ENCODE results near the gene BSN.

BSN gene

DNA sequence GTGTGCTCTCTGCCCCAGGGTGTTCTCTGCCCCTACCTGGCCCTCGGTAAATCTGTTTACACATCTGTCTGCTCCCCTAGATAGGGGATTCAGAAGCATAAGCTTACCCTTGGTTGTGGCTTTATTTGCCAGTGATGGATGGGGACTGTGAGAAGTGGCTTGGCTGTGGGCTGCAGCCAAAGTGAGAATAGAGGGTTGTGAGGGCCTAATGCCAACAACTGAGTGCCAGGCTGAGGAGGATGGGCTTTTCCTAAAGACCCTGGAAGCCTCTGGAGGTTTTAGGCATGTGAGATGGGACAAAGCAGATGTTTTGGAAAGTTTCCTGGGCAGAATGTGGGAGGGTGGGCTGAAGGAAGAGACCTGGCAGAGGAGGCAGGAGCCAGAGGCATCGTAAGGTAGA is 104.4 kb downstream of the BSN start:
- Histone ChIP-seq H2AFZ (ENCODE audit: low read depth, low read length) (no peak overlapping the region), H2BK120ac (ENCODE audit: low read depth, low read length) (no peak overlapping the region), H3K27ac (ENCODE audit: low read length, poor library complexity, severe bottlenecking) (no peak overlapping the region), H2AK5ac (ENCODE audit: low read length, severe bottlenecking) (no peak overlapping the region), H3K4me3 (ENCODE audit: insufficient read depth in 1 of 2, low read depth in 1 of 2, low read length in 2 of 2) (no peak overlapping the region), H4K8ac (ENCODE audit: low read length) (no peak overlapping the region), H3K18ac (ENCODE audit: low read depth in 1 of 2, low read length in 2 of 2) (no peak overlapping the region), H2BK5ac (ENCODE audit: low read depth, low read length, poor library complexity, severe bottlenecking) (no peak overlapping the region), H3K4me2 (ENCODE audit: low read length, poor library complexity, severe bottlenecking) (no peak overlapping the region), H3K4ac (ENCODE audit: low read depth in 1 of 2, low read length in 2 of 2) (no peak overlapping the region), H3K9me3 (ENCODE audit: control insufficient read depth, low read length) (no peaks in the 10 kb centered on the region), H3K23ac (ENCODE audit: low read length in 2 of 2) (no peak overlapping the region), H3K27me3 (ENCODE audit: control insufficient read depth in 1 of 2, insufficient read depth in 1 of 2, low read length in 2 of 2) (peaks cover 4 to 76% of the 10 kb centered on the region in 2 experiments), H3K14ac (ENCODE audit: low read length in 2 of 2) (no peak overlapping the region), H3K4me1 (ENCODE audit: control insufficient read depth, insufficient read depth, low read depth, low read length) (peaks cover 2% of the 10 kb centered on the region), H3K9ac (ENCODE audit: low read length) (no peak overlapping the region), H4K91ac (ENCODE audit: low read length) (no peak overlapping the region), H3K36me3 (ENCODE audit: control insufficient read depth in 1 of 2, insufficient read depth in 2 of 2, low read depth in 1 of 2, low read length in 2 of 2) (no peaks in the 10 kb centered on the region), H2BK12ac (ENCODE audit: low read length in 2 of 2) (no peak overlapping the region), H2BK15ac (ENCODE audit: low read depth, poor library complexity, severe bottlenecking) (no peak overlapping the region), H3K79me1 (replicated peaks; ENCODE audit: low read length, poor library complexity, severe bottlenecking) (no peaks in the 10 kb centered on the region)
- DNase-seq, result no peak
- WGBS, result 86% methylated on average over 2 of the region's 2 CpGs

DNA sequence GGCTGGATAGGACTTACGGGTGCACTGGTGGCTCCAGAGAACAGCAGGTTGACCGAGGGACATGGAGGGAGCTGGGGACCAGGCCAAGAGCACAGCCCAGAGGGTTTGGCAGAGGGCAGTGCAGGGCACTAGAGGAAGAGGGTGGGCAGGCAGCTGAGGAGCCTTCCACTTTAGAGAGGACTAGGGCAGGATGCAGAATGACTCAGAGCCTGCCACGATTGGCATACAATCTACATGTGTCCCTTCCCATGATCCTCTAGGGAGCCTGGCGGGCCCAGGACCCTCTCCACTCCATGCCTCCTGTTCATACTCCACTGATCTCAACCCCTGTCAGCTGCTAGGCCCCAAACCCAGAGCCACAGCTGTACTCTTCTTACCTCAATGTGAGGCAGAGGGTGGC is 105.5 kb downstream of the BSN start:
- H2AFZ ChIP-seq (ENCODE audit: low read depth, low read length), result no peak overlapping the region
- H3K4me1 ChIP-seq (ENCODE audit: control insufficient read depth, insufficient read depth, low read depth, low read length), result peaks cover 2% of the 10 kb centered on the region
- no peak overlapping the region for H3K18ac ChIP-seq (ENCODE audit: low read depth in 1 of 2, low read length in 2 of 2)
- H3K9me3 ChIP-seq (ENCODE audit: control insufficient read depth, low read length), result no peaks in the 10 kb centered on the region
- WGBS, result 59% methylated on average over 4 of the region's 4 CpGs
- H3K27ac ChIP-seq (ENCODE audit: low read length, poor library complexity, severe bottlenecking), result no peak overlapping the region
- no peak overlapping the region for H4K8ac ChIP-seq (ENCODE audit: low read length)
- no peak overlapping the region for H3K9ac ChIP-seq (ENCODE audit: low read length)
- no peak for DNase-seq
- no peak overlapping the region for H3K4me3 ChIP-seq (ENCODE audit: insufficient read depth in 1 of 2, low read depth in 1 of 2, low read length in 2 of 2)
- H3K36me3 ChIP-seq (ENCODE audit: control insufficient read depth in 1 of 2, insufficient read depth in 2 of 2, low read depth in 1 of 2, low read length in 2 of 2), result no peaks in the 10 kb centered on the region
- no peak overlapping the region for H3K4ac ChIP-seq (ENCODE audit: low read depth in 1 of 2, low read length in 2 of 2)
- no peak overlapping the region for H3K14ac ChIP-seq (ENCODE audit: low read length in 2 of 2)
- H3K79me1 ChIP-seq (replicated peaks; ENCODE audit: low read length, poor library complexity, severe bottlenecking), result no peaks in the 10 kb centered on the region
- H2BK5ac ChIP-seq (ENCODE audit: low read depth, low read length, poor library complexity, severe bottlenecking), result no peak overlapping the region
- no peak overlapping the region for H3K23ac ChIP-seq (ENCODE audit: low read length in 2 of 2)
- no peak overlapping the region for H2BK120ac ChIP-seq (ENCODE audit: low read depth, low read length)
- H3K27me3 ChIP-seq (ENCODE audit: control insufficient read depth in 1 of 2, insufficient read depth in 1 of 2, low read length in 2 of 2), result peaks cover 4 to 74% of the 10 kb centered on the region in 2 experiments
- no peak overlapping the region for H2AK5ac ChIP-seq (ENCODE audit: low read length, severe bottlenecking)
- no peak overlapping the region for H2BK12ac ChIP-seq (ENCODE audit: low read length in 2 of 2)
- H3K4me2 ChIP-seq (ENCODE audit: low read length, poor library complexity, severe bottlenecking), result no peak overlapping the region
- H2BK15ac ChIP-seq (ENCODE audit: low read depth, poor library complexity, severe bottlenecking), result no peak overlapping the region
- H4K91ac ChIP-seq (ENCODE audit: low read length), result no peak overlapping the region

DNA sequence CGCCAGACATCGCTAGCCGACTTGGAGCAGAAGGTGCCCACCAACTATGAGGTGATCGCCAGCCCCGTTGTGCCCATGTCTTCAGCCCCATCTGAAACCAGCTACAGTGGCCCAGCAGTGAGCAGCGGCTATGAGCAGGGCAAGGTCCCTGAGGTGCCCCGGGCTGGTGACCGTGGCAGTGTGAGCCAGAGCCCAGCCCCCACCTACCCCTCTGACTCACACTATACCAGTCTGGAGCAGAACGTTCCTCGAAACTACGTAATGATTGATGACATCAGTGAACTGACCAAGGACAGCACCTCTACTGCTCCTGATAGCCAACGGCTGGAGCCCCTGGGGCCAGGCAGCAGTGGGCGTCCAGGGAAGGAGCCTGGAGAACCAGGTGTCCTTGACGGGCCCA is 107.0 kb downstream of the BSN start:
- DNase-seq, result no peak
- no peak overlapping the region for H3K9ac ChIP-seq (ENCODE audit: low read length)

DNA sequence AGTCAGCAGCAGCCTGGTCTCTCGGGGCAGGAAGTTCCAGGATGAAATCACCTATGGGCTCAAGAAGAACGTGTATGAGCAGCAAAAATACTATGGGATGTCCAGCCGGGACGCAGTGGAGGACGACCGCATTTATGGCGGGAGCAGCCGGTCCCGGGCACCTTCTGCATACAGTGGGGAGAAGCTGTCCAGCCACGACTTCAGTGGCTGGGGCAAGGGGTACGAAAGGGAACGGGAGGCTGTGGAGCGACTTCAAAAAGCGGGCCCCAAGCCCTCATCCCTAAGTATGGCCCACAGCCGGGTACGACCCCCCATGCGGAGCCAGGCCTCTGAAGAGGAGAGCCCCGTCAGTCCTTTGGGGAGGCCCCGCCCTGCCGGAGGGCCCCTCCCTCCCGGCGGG is 107.7 kb downstream of the BSN start:
- H3K27ac ChIP-seq (ENCODE audit: low read length, poor library complexity, severe bottlenecking), result no peak overlapping the region

More for the DNA sequence above, 107.0 kb downstream of the BSN start:
- 81% methylated on average over 14 of the region's 14 CpGs for WGBS
- H3K4me3 ChIP-seq (ENCODE audit: insufficient read depth in 1 of 2, low read depth in 1 of 2, low read length in 2 of 2), result no peak overlapping the region
- no peak overlapping the region for H4K8ac ChIP-seq (ENCODE audit: low read length)
- H3K4ac ChIP-seq (ENCODE audit: low read depth in 1 of 2, low read length in 2 of 2), result no peak overlapping the region
- no peak overlapping the region for H3K27ac ChIP-seq (ENCODE audit: low read length, poor library complexity, severe bottlenecking)
- no peak overlapping the region for H2AFZ ChIP-seq (ENCODE audit: low read depth, low read length)
- H2BK120ac ChIP-seq (ENCODE audit: low read depth, low read length), result no peak overlapping the region
- no peak overlapping the region for H3K4me2 ChIP-seq (ENCODE audit: low read length, poor library complexity, severe bottlenecking)
- H4K91ac ChIP-seq (ENCODE audit: low read length), result no peak overlapping the region
- H3K14ac ChIP-seq (ENCODE audit: low read length in 2 of 2), result no peak overlapping the region
- no peak overlapping the region for H3K18ac ChIP-seq (ENCODE audit: low read depth in 1 of 2, low read length in 2 of 2)
- H3K36me3 ChIP-seq (ENCODE audit: control insufficient read depth in 1 of 2, insufficient read depth in 2 of 2, low read depth in 1 of 2, low read length in 2 of 2), result no peaks in the 10 kb centered on the region
- no peak overlapping the region for H2BK5ac ChIP-seq (ENCODE audit: low read depth, low read length, poor library complexity, severe bottlenecking)
- H3K4me1 ChIP-seq (ENCODE audit: control insufficient read depth, insufficient read depth, low read depth, low read length), result peaks cover 8% of the 10 kb centered on the region
- H2AK5ac ChIP-seq (ENCODE audit: low read length, severe bottlenecking), result no peak overlapping the region
- H3K23ac ChIP-seq (ENCODE audit: low read length in 2 of 2), result peak overlapping the region in 1 of 2 experiments; percentile 17
- H3K79me1 ChIP-seq (replicated peaks; ENCODE audit: low read length, poor library complexity, severe bottlenecking), result no peaks in the 10 kb centered on the region
- H2BK12ac ChIP-seq (ENCODE audit: low read length in 2 of 2), result no peak overlapping the region
- H3K9me3 ChIP-seq (ENCODE audit: control insufficient read depth, low read length), result no peaks in the 10 kb centered on the region
- peaks cover 4 to 72% of the 10 kb centered on the region in 2 experiments for H3K27me3 ChIP-seq (ENCODE audit: control insufficient read depth in 1 of 2, insufficient read depth in 1 of 2, low read length in 2 of 2)
- H2BK15ac ChIP-seq (ENCODE audit: low read depth, poor library complexity, severe bottlenecking), result no peak overlapping the region

More for the DNA sequence above, 107.7 kb downstream of the BSN start:
- DNase-seq, result no peak
- H3K4me2 ChIP-seq (ENCODE audit: low read length, poor library complexity, severe bottlenecking), result no peak overlapping the region
- no peaks in the 10 kb centered on the region for H3K36me3 ChIP-seq (ENCODE audit: control insufficient read depth in 1 of 2, insufficient read depth in 2 of 2, low read depth in 1 of 2, low read length in 2 of 2)
- no peaks in the 10 kb centered on the region for H3K79me1 ChIP-seq (replicated peaks; ENCODE audit: low read length, poor library complexity, severe bottlenecking)
- no peak overlapping the region for H2BK120ac ChIP-seq (ENCODE audit: low read depth, low read length)
- H2AFZ ChIP-seq (ENCODE audit: low read depth, low read length), result no peak overlapping the region
- WGBS, result 87% methylated on average over 22 of the region's 22 CpGs
- peaks cover 4 to 71% of the 10 kb centered on the region in 2 experiments for H3K27me3 ChIP-seq (ENCODE audit: control insufficient read depth in 1 of 2, insufficient read depth in 1 of 2, low read length in 2 of 2)
- H3K14ac ChIP-seq (ENCODE audit: low read length in 2 of 2), result no peak overlapping the region
- no peak overlapping the region for H3K4me3 ChIP-seq (ENCODE audit: insufficient read depth in 1 of 2, low read depth in 1 of 2, low read length in 2 of 2)
- no peak overlapping the region for H3K4ac ChIP-seq (ENCODE audit: low read depth in 1 of 2, low read length in 2 of 2)
- H2BK15ac ChIP-seq (ENCODE audit: low read depth, poor library complexity, severe bottlenecking), result no peak overlapping the region
- no peak overlapping the region for H3K9ac ChIP-seq (ENCODE audit: low read length)
- H3K4me1 ChIP-seq (ENCODE audit: control insufficient read depth, insufficient read depth, low read depth, low read length), result peaks cover 13% of the 10 kb centered on the region
- H4K8ac ChIP-seq (ENCODE audit: low read length), result no peak overlapping the region
- no peaks in the 10 kb centered on the region for H3K9me3 ChIP-seq (ENCODE audit: control insufficient read depth, low read length)
- H2AK5ac ChIP-seq (ENCODE audit: low read length, severe bottlenecking), result no peak overlapping the region
- no peak overlapping the region for H3K23ac ChIP-seq (ENCODE audit: low read length in 2 of 2)
- no peak overlapping the region for H3K18ac ChIP-seq (ENCODE audit: low read depth in 1 of 2, low read length in 2 of 2)
- no peak overlapping the region for H2BK5ac ChIP-seq (ENCODE audit: low read depth, low read length, poor library complexity, severe bottlenecking)
- H2BK12ac ChIP-seq (ENCODE audit: low read length in 2 of 2), result no peak overlapping the region
- H4K91ac ChIP-seq (ENCODE audit: low read length), result no peak overlapping the region

Measured in mesenchymal stem cell (in vitro differentiated cells and primary cell).